Measurements from ENCODE around the gene PAGE2. TPM values are rescaled to one million over a fixed set of nuclear protein-coding genes. Genes with fewer than 3 reads are reported as not detected.

PAGE2 gene
- total RNA-seq, 1 experiment from 2014 or later = not detected

- no peak for TF ChIP-seq CTCF (IDR thresholded peaks at IDR 0.05; ENCODE audit: unreplicated experiment)
- BruUV-seq (replicated peaks) = no TSS peak
- intact Hi-C loops (cut with micrococcal nuclease; ENCODE audit: unreplicated experiment) = no loop called here
- DNase-seq = no peak
- Mint-ChIP-seq H3K4me3 (ENCODE audit: low read depth, unreplicated experiment) (no peak overlapping the region), H3K4me1 (ENCODE audit: low read depth, unreplicated experiment) (no peaks in the 10 kb centered on the region), H3K9me3 (ENCODE audit: low read depth, unreplicated experiment) (no peaks in the 10 kb centered on the region), H3K27ac (ENCODE audit: unreplicated experiment) (no peak overlapping the region), H3K36me3 (ENCODE audit: insufficient read depth, unreplicated experiment) (no peaks in the 10 kb centered on the region), H3K27me3 (ENCODE audit: unreplicated experiment) (peaks cover 28% of the 10 kb centered on the region)
- CTCF ChIA-PET = no interaction called here
Observed at GRCh38 chrX:55123900-55124299, 35.1 kb downstream of the PAGE2 start.

GRCh38 chrX:55127692-55128091 is 38.9 kb downstream of the PAGE2 start:
- no peaks in the 10 kb centered on the region for H3K9me3 Mint-ChIP-seq (ENCODE audit: low read depth, unreplicated experiment)
- no peak for TF ChIP-seq CTCF (IDR thresholded peaks at IDR 0.05; ENCODE audit: unreplicated experiment)
- BruUV-seq (replicated peaks) = no TSS peak
- CTCF ChIA-PET = interaction anchor here (0.5 kb wide), 1 partner anchor 16 kb away, joined by 3 read pairs; no protein-coding TSS in a partner anchor
- no peak for DNase-seq
- H3K27me3 Mint-ChIP-seq (ENCODE audit: unreplicated experiment) = peaks cover 27% of the 10 kb centered on the region
- no peaks in the 10 kb centered on the region for H3K4me1 Mint-ChIP-seq (ENCODE audit: low read depth, unreplicated experiment)
- no peak overlapping the region for H3K4me3 Mint-ChIP-seq (ENCODE audit: low read depth, unreplicated experiment)
- intact Hi-C loops (cut with micrococcal nuclease; ENCODE audit: unreplicated experiment) = no loop called here
- H3K36me3 Mint-ChIP-seq (ENCODE audit: insufficient read depth, unreplicated experiment) = no peaks in the 10 kb centered on the region
- H3K27ac Mint-ChIP-seq (ENCODE audit: unreplicated experiment) = no peak overlapping the region

- TF ChIP-seq CTCF (IDR thresholded peaks at IDR 0.05; ENCODE audit: unreplicated experiment) = no peak
- intact Hi-C loops (cut with micrococcal nuclease; ENCODE audit: unreplicated experiment) = no loop called here
- no TSS peak for BruUV-seq (replicated peaks)
- Mint-ChIP-seq H3K9me3 (ENCODE audit: low read depth, unreplicated experiment) (no peaks in the 10 kb centered on the region), H3K4me1 (ENCODE audit: low read depth, unreplicated experiment) (no peaks in the 10 kb centered on the region), H3K36me3 (ENCODE audit: insufficient read depth, unreplicated experiment) (no peaks in the 10 kb centered on the region), H3K27ac (ENCODE audit: unreplicated experiment) (no peak overlapping the region), H3K4me3 (ENCODE audit: low read depth, unreplicated experiment) (no peak overlapping the region), H3K27me3 (ENCODE audit: unreplicated experiment) (peaks cover 25% of the 10 kb centered on the region)
- DNase-seq = no peak
- CTCF ChIA-PET = no interaction called here
Observed at GRCh38 chrX:55129361-55129760, 40.5 kb downstream of the PAGE2 start.

- intact Hi-C loops (cut with micrococcal nuclease; ENCODE audit: unreplicated experiment) = no loop called here
- no peak for TF ChIP-seq CTCF (IDR thresholded peaks at IDR 0.05; ENCODE audit: unreplicated experiment)
- CTCF ChIA-PET = no interaction called here
- H3K4me1 Mint-ChIP-seq (ENCODE audit: low read depth, unreplicated experiment) = no peaks in the 10 kb centered on the region
- H3K27me3 Mint-ChIP-seq (ENCODE audit: unreplicated experiment) = peaks cover 25% of the 10 kb centered on the region
- BruUV-seq (replicated peaks) = no TSS peak
- no peak for DNase-seq
- H3K4me3 Mint-ChIP-seq (ENCODE audit: low read depth, unreplicated experiment) = no peak overlapping the region
- H3K36me3 Mint-ChIP-seq (ENCODE audit: insufficient read depth, unreplicated experiment) = no peaks in the 10 kb centered on the region
- H3K27ac Mint-ChIP-seq (ENCODE audit: unreplicated experiment) = no peak overlapping the region
- H3K9me3 Mint-ChIP-seq (ENCODE audit: low read depth, unreplicated experiment) = no peaks in the 10 kb centered on the region
Observed at GRCh38 chrX:55130481-55130880, 41.7 kb downstream of the PAGE2 start.
